CD4-positive, alpha-beta T cell treated with Interleukin-17A for 4 hours (primary cell): ENCODE measurements around the gene KAZN.

Source experiments
- DNase-seq: peaks from one replicate; pipeline ENCODE4 v3.0.0-alpha.2; 2020; ENCODE audit warnings: mixed read lengths

Gene KAZN

GRCh38 chr1:14679027-14679688, 80.7 kb downstream of the KAZN start:
- no peak for DNase-seq

- no peak for DNase-seq
Observed at GRCh38 chr1:14681182-14681581, 82.7 kb downstream of the KAZN start.

GRCh38 chr1:14682941-14683621, 84.6 kb downstream of the KAZN start:
- DNase-seq, result no peak

GRCh38 chr1:14685078-14685477, 86.6 kb downstream of the KAZN start:
- DNase-seq, result no peak

GRCh38 chr1:14686701-14687100, 88.2 kb downstream of the KAZN start:
- DNase-seq, result no peak

- DNase-seq, result no peak
Observed at GRCh38 chr1:14687147-14687546, 88.7 kb downstream of the KAZN start.

GRCh38 chr1:14689996-14690615, 91.6 kb downstream of the KAZN start:
- DNase-seq, result no peak

- DNase-seq, result no peak
Observed at GRCh38 chr1:14693949-14694348, 95.5 kb downstream of the KAZN start.

GRCh38 chr1:14694589-14694988, 96.1 kb downstream of the KAZN start:
- DNase-seq, result no peak

GRCh38 chr1:14696761-14697160, 98.3 kb downstream of the KAZN start:
- DNase-seq, result no peak

- DNase-seq, result no peak
Observed at GRCh38 chr1:14697353-14697752, 98.9 kb downstream of the KAZN start.

- no peak for DNase-seq
Observed at GRCh38 chr1:14698314-14698713, 99.8 kb downstream of the KAZN start.

GRCh38 chr1:14699620-14700019, 101.1 kb downstream of the KAZN start:
- DNase-seq, result no peak

- no peak for DNase-seq
Observed at GRCh38 chr1:14704846-14705245, 106.4 kb downstream of the KAZN start.

- no peak for DNase-seq
Observed at GRCh38 chr1:14705824-14706223, 107.3 kb downstream of the KAZN start.

- no peak for DNase-seq
Observed at GRCh38 chr1:14706631-14707030, 108.1 kb downstream of the KAZN start.

GRCh38 chr1:14707531-14708445, 109.3 kb downstream of the KAZN start:
- DNase-seq, result no peak

- DNase-seq, result no peak
Observed at GRCh38 chr1:14710331-14710730, 111.8 kb downstream of the KAZN start.

- no peak for DNase-seq
Observed at GRCh38 chr1:14712136-14712535, 113.7 kb downstream of the KAZN start.

- no peak for DNase-seq
Observed at GRCh38 chr1:14713077-14713476, 114.6 kb downstream of the KAZN start.

- DNase-seq, result no peak
Observed at GRCh38 chr1:14715266-14715665, 116.8 kb downstream of the KAZN start.

- DNase-seq, result no peak
Observed at GRCh38 chr1:14715802-14716201, 117.3 kb downstream of the KAZN start.

- no peak for DNase-seq
Observed at GRCh38 chr1:14716474-14716873, 118.0 kb downstream of the KAZN start.
